CD4-positive, alpha-beta T cell treated with Interleukin-4 for 1 hour (primary cell): ENCODE measurements around the gene CRTAP.
"Not testable (repeated sequence)": the region's sequence is repeated elsewhere in the genome, so short reads cannot be mapped to it uniquely, and the experiment has no call there.

Source experiments
- DNase-seq, 2 donors: peaks; one replicate each; pipeline ENCODE4 v3.0.0-alpha.2; 2020 to 2022

CRTAP gene

DNA sequence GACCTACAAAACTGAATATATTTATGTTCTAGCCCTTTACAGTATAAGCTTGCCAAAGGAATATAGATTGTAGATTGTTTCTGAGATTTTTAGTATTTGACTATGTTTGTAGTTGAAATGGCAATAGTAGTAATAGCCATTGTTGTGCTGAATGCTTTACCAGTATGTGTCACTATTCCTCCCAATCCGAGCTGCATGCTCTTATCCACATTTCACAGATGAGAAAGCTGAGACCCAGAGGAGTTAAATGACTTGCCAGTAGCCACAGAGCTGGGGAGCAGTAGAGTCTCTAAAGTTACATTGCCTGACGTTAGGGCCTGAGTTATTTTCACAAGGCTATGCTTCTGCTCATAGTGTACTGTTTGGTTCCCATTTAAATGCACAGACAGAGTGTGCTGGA, 13.6 kb upstream of the CRTAP start:
- no peak for DNase-seq

DNA sequence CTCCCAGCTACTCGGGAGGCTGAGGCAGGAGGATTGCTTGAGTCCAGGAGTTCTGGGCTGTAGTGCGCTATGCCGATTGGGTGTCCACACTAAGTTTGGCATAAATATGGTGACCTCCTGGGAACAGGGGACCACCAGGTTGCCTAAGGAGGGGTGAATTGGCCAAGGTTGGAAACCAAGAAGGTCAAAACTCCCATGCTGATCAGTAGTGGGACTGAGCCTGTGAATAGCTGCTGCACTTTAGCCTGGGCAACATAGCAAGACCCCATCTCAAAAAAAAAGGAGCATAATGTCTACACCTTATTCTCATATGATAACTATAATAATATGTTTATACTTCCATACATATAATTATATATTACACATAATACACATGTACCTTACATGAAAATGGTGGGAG, 10.8 kb upstream of the CRTAP start:
- no peak for DNase-seq

DNA sequence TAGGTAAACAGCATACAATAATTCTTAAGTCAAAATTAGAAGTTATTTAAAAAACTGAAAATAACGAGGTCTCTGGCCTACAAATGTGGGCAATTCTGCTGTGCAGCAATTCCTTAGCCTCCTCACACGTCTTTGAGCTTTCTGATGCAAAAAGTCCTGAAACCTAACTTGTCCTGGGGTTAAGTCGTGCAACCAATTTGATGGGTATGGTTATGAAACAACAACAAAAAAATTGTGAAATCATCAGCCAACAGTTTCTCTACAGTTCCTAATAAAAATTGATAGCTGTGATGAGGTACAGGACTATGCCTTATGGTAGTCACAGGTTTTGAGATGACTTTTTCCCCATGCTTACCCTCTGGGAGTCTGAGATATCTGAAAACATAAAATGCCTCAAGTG, 10.3 kb upstream of the CRTAP start:
- no peak for DNase-seq

DNA sequence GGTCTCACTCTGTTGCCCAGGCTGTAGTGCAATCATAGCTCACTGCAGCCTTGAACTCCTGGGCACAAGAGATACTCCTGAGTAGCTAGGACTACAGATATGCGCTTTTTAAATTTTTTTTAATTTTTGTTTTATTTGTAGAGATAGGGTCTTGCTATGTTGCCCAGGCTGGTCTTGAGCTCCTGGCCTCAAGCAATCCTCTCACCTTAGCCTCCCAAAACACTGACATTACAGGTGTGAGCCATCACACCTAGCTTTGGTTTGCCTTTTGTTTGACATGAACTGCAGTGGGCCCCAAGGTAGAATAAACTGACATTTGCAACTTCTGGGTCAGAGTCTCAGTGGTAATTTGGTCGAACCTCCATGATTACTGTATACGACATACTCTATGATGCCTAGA, 9.0 kb upstream of the CRTAP start:
- no peak for DNase-seq

DNA sequence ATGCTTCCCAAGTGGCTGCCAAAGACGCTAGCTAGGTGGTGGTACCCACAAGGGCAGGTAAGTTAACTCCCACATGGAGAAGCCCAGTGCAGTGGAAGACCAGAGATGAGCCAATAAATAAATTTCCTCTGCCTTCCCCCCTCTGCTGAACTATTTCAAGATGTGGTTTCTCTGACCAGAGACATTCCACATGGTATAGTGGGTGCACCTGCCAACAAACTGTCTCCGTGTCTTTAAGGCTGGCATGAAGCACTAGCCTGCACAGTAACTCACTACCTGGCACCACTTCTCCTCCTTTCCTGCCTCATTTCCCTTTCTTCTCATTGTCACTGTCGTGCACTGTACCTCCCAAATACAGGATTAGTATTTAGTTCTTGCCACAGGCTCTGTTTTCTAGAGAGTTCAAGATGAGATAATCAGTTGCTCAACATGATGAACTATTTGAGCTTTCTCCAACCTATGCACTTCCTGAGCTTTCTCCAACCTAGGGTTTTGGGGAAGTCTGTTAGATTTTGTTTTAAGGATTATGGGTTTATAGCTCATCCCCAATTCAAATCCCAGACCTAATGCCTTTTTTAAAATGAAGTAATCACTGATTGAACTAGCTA, 8.4 kb upstream of the CRTAP start:
- no peak for DNase-seq

DNA sequence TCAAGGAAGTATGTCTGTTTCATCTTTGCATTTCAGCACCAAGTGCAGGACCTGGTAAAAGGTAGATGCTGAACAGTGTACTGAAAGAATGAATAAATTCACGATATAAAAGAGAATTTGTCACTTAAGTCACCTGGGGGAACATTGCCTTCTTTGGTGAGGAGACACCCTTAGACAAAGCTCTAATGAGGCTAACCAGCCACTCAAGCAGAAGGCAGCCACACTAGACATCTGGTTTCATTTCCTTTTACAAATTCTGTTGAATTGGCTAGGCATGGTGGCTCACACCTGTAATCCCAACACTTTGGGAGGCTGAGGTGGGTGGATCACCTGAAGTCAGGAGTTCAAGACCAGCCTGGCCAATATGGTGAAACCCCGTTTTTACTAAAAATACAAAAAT, 7.0 kb upstream of the CRTAP start:
- DNase-seq, result peak in 1 of 2 donors; percentile 45

DNA sequence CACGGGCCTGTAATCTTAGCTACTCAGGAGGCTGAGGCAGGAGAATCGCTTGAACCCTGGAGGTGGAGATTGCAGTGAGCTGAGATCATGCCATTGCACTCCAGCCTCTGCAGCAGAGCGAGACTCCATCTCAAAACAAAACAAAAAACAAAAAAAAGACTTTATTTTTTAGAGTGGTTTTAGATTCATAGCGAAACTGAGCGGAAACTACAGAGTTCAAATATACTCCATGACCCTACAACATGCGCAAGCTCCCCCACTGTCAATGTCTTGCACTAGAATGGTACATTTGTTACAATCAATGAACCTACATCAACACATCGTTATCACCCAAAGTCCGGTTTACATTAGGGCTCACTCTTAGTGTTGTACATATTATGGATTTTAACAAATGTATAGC, 2.2 kb upstream of the CRTAP start:
- DNase-seq, result no peak

DNA sequence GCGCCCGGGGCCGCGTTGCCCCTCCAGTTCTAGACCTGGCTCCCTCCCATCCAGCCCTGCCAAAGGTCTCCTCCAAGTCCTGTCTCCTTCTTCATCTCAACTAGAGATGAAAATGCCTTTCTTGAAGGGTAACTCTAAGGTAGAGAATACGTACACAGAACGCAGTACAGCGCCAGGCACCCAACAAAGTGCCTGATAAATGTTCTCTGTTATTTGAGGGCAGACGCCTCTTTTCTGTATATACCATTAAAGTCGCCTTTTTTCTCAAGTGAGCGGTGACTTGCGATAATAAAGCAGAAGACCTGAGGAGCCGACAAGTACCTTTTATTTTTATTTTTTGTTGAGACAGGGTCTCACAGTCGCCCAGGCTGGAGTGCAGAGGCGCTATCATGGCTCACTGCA, 809 bp downstream of the CRTAP start:
- no peak for DNase-seq

DNA sequence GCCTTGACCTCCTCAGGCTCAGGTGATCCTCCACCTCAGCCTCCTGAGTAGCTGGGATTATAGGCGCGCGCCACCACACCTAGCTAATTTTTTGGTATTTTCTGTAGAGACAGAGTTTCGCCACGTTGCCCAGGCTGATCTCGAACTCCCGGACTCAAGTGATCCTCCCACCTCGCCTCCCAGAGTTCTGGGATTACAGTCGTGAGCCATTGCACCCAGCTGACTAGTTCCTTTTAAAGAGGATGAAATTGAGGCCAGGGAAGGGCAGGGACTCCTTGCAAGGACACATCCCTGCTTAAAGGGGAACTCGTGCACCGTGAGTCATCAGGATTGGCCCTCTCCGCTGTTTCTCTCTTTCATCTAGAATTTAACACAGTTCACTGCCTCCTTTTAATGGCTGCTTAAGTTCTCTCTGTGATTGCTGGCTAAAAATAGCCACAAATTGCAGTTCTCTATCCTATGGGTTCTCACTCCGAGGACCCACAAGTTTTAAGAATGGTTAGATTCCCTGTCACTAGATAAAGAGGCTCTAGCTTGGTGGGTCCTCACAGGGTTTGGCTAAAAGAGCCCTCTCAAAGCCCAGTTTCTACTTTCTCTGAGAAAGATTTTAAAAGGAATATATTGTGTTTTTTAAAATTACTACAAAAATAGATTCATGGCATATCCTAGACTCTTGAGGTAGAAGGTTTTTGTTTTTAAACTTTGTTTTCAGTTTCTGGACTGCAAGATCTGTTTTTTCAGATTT, 1.4 kb downstream of the CRTAP start:
- peak in 1 of 2 donors; percentile 73 for DNase-seq

DNA sequence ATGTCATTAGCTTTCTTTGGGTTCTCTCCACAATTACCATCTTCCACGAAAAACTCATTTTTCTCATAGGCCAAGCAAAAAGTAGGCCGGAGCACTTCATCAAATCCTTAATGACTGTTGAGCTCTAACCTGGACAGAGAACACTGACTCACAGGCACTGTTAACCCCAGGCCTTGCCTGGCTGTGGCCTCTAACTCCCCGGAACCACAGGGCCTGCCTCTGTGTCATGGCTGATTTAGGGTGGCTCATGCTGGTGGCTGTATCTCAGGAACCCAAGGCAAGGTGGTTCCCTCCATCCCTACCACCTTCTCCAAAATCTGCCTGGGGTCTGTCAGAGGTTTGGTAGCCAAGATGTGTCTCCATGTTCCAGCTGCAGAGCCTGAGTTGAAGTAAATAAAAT, 3.6 kb downstream of the CRTAP start:
- no peak for DNase-seq

DNA sequence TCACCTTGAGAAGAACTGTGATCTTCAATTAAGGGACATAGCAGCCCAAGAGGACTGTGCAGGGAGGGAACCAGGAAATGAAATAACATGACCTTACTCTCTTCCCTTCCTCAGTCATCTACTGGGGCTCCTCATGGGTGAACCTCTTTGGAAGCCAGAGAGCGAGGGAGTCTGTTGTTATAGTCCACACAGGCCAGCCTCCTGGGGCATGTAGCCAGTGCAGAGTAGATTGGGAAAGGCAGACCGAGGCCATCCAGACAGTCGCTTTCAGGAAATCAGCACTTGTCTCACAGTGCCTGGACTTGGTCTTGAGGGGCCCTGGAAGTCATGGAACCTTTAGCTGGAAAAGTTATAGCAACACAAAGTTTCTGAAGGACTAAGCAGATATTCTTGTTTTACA, 6.1 kb downstream of the CRTAP start:
- DNase-seq, result no peak

DNA sequence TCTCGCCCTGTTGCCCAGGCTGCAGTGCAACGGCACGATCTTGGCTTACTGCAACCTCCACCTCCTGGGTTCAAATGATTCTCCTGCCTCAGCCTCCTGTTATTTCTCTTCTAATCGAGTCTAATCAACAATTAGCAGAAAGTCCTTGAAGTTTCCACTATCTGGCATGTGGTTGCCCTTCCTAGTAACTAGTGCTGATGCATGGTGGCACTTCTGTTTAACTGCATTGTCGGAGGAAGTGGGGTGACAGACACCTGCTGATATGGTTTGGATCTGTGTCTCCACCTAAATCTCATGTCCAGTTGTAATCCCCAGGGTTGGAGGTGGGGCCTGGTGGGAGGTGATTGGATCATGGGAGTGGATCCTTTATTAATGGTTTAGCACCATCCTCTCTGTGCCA, 9.2 kb downstream of the CRTAP start:
- no peak for DNase-seq

DNA sequence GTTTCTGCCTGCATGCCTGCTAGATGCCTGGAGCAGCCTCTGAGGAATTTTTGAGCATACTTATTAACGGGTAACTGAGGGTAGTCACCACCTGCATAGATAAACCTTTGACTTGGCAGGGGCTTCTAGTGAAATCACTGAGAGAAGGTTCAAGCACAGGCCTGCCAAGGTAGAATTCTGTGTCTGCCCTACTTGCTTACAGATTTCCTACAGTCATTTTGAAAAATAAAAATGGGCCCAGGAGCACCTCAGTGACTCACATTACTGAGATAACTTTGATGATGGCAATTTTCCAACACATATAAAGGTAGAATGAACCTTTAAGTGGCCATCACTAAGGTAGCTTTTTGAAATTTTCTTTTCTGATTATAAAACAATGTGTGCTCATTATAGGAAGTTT, 10.8 kb downstream of the CRTAP start:
- DNase-seq, result no peak

DNA sequence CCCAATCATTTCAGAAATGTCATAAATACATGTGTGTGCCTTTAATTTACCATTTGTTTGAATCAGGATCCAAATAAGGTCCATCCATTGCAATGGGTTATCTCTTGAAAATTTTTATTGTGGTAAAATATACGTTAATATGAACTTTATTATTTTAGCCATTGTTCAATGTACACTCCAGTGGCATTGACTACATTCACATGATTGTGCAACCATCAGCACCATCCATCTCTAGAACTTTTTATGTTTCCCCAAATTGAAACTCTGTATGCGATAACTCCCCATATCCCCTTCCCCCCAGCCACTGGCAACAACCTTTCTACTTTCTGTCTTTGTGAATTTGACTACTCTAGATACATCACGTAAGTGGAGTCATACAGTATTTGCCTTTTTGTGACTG, 12.0 kb downstream of the CRTAP start:
- no peak for DNase-seq

DNA sequence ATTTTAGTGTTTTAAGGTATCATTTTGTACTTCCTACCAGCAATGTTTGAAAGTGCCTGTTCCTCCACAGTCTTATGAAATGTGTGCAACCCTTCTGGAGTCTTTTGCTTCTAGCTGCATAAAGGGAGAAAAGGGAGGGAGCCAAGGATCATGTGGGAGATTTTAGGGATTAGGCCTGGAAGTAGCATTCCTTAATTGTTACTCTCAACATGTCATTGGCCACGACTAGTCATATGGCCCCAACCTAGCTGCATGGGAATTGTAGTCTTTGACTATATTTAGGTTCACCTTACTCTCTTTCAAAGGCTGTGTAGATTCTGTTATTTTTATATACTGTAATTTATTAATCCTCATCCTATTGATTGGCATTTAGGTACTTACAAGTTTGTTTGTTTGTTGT, 14.9 kb downstream of the CRTAP start:
- DNase-seq, result no peak

DNA sequence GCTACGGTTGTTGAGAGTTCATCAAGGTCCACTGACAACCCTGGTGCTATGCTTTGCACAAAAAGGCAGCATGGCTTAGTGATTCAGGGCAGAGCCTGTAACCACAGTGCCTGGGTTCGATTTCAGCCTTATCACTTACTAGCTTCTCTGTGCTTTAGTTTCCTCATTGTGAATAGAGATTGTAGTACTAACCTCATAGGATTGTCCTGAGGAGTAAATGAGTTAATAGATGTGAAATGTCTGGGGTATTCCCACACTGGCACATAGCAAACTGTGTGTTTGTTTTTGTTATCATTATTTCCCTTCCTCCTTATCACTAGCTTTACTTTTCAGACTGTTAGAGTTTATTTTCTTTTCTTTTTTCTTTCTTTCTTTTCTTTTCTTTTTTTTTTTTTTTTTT, 16.3 kb downstream of the CRTAP start:
- no peak for DNase-seq

DNA sequence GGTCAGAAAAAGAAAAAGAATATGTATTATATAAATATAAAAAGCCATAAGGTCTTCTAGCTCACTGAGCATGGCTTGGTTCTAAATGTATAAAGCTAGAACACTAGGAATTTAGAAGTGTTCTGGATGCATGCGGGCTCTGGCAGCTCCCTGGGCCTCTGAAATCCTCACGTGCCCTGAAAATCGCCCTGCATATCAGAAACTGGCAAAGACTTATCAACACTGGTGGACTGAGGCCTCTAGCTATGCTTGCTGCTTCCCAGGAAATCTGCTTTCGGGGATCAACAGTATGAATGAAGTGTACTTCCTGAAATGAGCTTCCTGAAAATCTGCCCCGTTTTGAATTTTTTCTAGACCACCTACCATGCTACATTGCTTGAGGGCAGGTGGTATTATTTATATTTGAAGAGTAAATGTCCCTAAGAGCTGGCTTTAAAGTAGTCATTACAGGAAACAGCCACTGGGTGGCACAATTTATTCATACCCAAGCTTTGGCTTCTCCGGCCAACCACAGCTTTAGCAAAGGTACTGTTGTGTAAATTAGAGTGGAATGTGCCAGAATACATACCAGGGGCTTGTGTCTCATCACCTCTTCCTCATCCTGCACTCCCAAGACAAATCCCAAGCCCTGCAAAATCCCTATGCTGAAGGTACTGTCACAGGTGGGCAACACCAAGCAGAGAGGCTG, 17.7 kb downstream of the CRTAP start:
- DNase-seq, result peak; percentile 30 to 50

DNA sequence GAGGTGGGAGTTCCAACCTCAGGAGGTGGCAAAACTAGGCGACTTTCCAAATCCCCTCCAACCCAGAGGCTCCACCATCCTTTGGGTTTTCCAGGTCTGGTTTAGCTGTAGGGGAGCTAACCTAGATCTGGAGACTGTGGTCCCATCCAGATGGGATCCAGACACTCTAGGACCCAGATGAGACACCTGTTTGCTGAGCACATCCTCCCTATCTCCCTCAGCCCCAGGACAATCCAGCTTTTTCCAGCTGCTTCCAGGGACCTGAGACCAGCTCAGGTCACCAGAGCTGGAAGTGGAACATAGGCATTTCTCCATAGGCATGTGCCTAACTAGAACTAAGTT, 18.2 kb downstream of the CRTAP start:
- no peak for DNase-seq

DNA sequence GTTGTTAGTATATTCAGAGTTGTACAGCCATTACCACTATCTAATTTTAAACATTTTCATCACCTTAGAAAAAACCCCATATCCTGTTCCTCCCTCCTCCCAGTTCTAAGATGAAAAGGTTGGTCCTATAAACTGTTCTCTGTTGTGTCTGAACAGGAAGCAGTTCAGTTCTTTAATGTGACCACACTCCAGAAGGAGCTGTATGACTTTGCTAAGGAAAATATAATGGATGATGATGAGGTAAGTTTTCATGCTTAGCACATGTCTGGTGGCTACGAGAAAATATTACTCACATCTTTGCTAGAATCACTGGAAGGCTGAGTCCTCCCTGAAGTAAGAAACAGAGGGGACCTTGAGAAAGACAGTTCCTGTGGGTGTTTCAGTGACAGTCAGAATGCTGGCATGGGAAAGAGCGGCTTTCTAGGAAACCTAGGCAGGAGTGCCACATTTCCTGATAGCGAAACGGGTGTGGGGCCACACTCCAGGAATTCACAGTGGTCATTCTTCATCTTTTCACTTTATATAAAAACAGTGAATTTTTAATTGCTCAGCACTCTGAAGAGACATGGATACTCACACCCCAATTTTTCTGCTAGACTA, 20.3 kb downstream of the CRTAP start:
- no peak for DNase-seq

DNA sequence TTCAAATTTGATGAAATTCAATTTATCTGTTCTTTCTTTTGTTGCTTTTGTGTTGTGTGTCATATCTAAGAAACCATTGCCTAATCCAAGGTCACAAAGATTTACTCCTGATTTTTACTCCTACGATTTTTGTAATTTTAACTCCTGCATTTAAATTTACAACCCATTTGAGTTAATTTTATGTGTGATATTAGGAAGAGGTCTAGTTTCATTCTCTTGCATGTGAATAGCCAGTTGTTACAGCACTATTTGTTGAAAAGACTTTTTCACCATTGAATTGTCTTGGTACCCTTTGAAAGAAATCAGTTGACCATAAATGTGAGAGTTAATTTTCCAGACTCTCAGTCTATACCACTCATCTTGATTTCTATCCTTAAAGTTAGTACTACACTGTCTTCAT, 23.9 kb downstream of the CRTAP start:
- DNase-seq, result no peak

DNA sequence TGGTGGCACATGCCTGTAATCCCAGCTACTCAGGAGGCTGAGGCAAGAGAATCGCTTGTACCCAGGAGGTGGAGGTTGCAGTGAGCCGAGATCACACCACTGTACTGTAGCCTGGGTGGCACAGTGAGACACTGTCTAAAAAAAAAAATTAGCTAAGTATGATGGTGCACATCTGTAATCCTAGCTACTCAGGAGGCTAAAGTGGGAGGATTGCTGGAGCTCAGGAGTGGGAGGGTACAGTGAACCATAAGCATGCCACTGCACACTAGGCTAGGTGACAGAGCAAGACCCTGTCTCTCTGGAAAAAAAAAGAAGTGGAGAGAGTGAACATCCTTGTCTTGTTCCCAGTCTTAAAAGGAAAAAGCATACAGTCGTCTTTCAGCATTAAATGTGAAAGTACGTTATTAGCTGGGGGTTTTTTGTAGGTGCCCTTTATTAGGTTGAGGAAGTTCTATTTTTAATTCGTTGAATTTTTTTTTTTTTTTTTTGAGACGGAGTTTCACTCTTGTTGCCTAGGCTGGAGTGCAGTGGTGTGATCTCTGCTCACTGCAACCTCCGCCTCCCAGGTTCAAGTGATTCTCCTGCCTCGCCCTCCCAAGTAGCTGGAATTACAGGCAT, 25.3 kb downstream of the CRTAP start:
- not testable (repeated sequence) for DNase-seq

DNA sequence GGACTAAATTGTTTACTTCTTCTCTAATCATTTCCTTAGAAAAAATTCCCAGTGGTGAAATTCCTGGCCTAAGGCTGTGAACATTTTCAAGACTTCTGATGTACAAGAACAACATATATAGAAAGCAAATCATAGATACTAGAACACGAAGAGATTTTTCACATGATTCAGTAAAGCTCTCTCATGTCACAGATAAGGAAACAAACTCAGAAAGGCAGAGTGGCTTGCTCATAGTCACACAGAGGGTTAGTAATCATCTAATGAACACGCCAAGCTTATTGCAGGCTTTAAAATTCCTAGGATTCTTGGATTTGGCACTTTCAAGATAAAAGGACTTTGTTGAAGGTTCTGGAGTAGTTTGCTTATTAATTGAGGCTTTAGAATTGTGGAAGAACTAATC, 26.2 kb downstream of the CRTAP start:
- DNase-seq, result no peak

DNA sequence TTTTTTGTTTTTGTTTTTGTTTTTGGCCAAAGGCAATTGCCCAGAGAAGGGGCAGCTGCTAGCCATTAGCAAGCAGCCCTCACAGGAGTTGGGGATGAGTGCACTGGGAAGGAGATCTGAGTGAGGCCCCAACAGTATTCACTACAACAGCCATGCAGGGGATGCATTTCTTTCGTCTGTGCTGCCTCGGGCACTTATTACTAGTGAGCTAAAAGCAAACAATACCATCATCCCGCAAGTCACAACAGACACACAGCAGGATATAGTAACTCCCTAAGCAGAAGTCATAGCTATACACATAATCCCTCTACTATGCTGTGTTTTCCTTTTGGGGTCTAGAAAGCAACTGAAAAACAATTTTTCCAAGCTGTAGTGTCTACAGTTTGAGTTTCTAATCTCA, 27.2 kb downstream of the CRTAP start:
- no peak for DNase-seq

DNA sequence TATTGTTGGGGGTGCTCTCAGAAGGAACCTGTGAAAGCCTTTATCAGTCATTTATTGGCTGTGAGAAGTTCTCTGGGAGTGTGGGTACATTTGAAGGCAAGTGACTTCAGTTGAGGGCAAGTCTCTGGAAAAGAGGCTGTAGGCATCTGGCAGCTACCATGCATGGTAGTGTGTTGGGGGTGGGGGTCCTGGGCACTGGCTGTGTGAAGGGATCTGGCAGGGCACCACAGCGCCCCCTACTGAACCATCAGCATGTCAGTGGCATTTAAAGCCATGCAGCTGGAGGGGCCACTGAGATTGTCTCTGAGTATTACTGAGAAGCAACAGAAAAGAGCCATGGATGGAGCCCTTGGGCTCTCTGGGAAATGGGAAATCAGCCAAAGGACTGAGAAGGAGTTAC, 30.6 kb downstream of the CRTAP start:
- DNase-seq, result peak in 1 of 2 donors; percentile 16
